Measurements from ENCODE around the gene ACIN1.

The ACIN1 gene

GRCh38 chr14:23013054-23013748, 81.7 kb downstream of the ACIN1 start:
- TF ChIP-seq ZFX (IDR thresholded peaks at IDR 0.05; ENCODE audit: borderline replicate concordance) = no peak
- TF ChIP-seq, protein P1, sequence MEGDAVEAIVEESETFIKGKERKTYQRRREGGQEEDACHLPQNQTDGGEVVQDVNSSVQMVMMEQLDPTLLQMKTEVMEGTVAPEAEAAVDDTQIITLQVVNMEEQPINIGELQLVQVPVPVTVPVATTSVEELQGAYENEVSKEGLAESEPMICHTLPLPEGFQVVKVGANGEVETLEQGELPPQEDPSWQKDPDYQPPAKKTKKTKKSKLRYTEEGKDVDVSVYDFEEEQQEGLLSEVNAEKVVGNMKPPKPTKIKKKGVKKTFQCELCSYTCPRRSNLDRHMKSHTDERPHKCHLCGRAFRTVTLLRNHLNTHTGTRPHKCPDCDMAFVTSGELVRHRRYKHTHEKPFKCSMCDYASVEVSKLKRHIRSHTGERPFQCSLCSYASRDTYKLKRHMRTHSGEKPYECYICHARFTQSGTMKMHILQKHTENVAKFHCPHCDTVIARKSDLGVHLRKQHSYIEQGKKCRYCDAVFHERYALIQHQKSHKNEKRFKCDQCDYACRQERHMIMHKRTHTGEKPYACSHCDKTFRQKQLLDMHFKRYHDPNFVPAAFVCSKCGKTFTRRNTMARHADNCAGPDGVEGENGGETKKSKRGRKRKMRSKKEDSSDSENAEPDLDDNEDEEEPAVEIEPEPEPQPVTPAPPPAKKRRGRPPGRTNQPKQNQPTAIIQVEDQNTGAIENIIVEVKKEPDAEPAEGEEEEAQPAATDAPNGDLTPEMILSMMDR (IDR thresholded peaks at IDR 0.05) = no peak

GRCh38 chr14:23009939-23010726, 84.8 kb downstream of the ACIN1 start, which contains the start of gene C14orf93:
Gene C14orf93, minus strand, starts transcription at chr14:23010143. Its CDS starts 11,120 bp downstream, at chr14:22999023.
- H3K27ac ChIP-seq = peak within 1 kb of the TSS; percentile 98
- TF ChIP-seq, protein P1 (IDR thresholded peaks at IDR 0.05) = no peak
- no peak for TF ChIP-seq ZFX (IDR thresholded peaks at IDR 0.05; ENCODE audit: borderline replicate concordance)

More at GRCh38 chr14:23013054-23013748, 81.7 kb downstream of the ACIN1 start:
- no peak overlapping the region for H3K27ac ChIP-seq

GRCh38 chr14:23009483-23009938, 85.4 kb downstream of the ACIN1 start:
- peak overlapping the region; percentile 98 for H3K27ac ChIP-seq
- TF ChIP-seq, protein P1 (IDR thresholded peaks at IDR 0.05) = no peak
- TF ChIP-seq ZFX (IDR thresholded peaks at IDR 0.05; ENCODE audit: borderline replicate concordance) = no peak

- TF ChIP-seq, protein P1 (IDR thresholded peaks at IDR 0.05) = no peak
- H3K27ac ChIP-seq = peak overlapping the region; percentile 98
Observed at GRCh38 chr14:23008831-23009230, 86.1 kb downstream of the ACIN1 start.

Measured in 22Rv1 (cell line).